CD4-positive, alpha-beta T cell treated with Interleukin-17A for 1 hour (primary cell): ENCODE data around the gene AARSD1.
A peak's percentile ranks its signal among the peaks of the same experiment; 100 is the strongest.
"Not testable (repeated sequence)": the region's sequence is repeated elsewhere in the genome, so short reads cannot be mapped to it uniquely, and the experiment has no call there.

Experiments
- DNase-seq: peaks from one replicate; pipeline ENCODE4 v3.0.0-alpha.2; 2020

The AARSD1 gene

GRCh38 chr17:42964161-42964932 lies at the start of gene AARSD1:
AARSD1 (minus strand) TSS chr17:42964454; CDS start chr17:42964440, 14 bp downstream.
- DNase-seq: peak; percentile 93

- no peak for DNase-seq
Observed at GRCh38 chr17:43013296-43013695, 49.0 kb upstream of the AARSD1 start.

- no peak for DNase-seq
Observed at GRCh38 chr17:43011728-43012472, 47.6 kb upstream of the AARSD1 start.

GRCh38 chr17:43010667-43011308 lies 46.5 kb upstream of the AARSD1 start:
- DNase-seq: no peak

GRCh38 chr17:43006639-43007551 lies 42.6 kb upstream of the AARSD1 start, which contains the start of gene IFI35:
IFI35 (plus strand) TSS chr17:43006784; CDS start chr17:43006948, 164 bp downstream.
- peak; percentile 89 for DNase-seq

- no peak for DNase-seq
Observed at GRCh38 chr17:43003542-43004172, 39.4 kb upstream of the AARSD1 start.

- not testable (repeated sequence) for DNase-seq
Observed at GRCh38 chr17:43000894-43001293, 36.6 kb upstream of the AARSD1 start.

- no peak for DNase-seq
Observed at GRCh38 chr17:42999003-42999525, 34.8 kb upstream of the AARSD1 start.

- DNase-seq: peak; percentile 99
Observed at GRCh38 chr17:42997984-42998938, 34.0 kb upstream of the AARSD1 start, which contains the start of gene RPL27. RPL27 (plus strand) TSS chr17:42998419; CDS start chr17:42998751, 332 bp downstream.

- DNase-seq: no peak
Observed at GRCh38 chr17:42997390-42997983, 33.2 kb upstream of the AARSD1 start.

- DNase-seq: not testable (repeated sequence)
Observed at GRCh38 chr17:42993913-42994312, 29.7 kb upstream of the AARSD1 start.

GRCh38 chr17:42992872-42993271 lies 28.6 kb upstream of the AARSD1 start:
- no peak for DNase-seq

GRCh38 chr17:42991471-42991870 lies 27.2 kb upstream of the AARSD1 start:
- no peak for DNase-seq

GRCh38 chr17:42989726-42990652 lies 25.7 kb upstream of the AARSD1 start:
- DNase-seq: no peak

- no peak for DNase-seq
Observed at GRCh38 chr17:42989141-42989540, 24.9 kb upstream of the AARSD1 start.

GRCh38 chr17:42985225-42985624 lies 21.0 kb upstream of the AARSD1 start:
- no peak for DNase-seq

- DNase-seq: no peak
Observed at GRCh38 chr17:42982266-42982665, 18.0 kb upstream of the AARSD1 start.

- DNase-seq: peak; percentile 56
Observed at GRCh38 chr17:42980766-42981397, 16.6 kb upstream of the AARSD1 start.
